Skeletal muscle cell (primary cell): ENCODE measurements around the gene CXCR5.

Experiments
- DNase-seq: peaks from one replicate; pipeline ENCODE4 v3.0.0-alpha.2; 2010; ENCODE audit warnings: low read depth
- H3K4me3 ChIP-seq: 2 replicates; pipeline ENCODE4 v1.5.1; 2011; ENCODE audit warnings: low read depth, mild to moderate bottlenecking, control low read depth, low read length, moderate library complexity

Gene CXCR5

GRCh38 chr11:118921929-118922744 is 38.4 kb downstream of the CXCR5 start:
- no peak for DNase-seq

GRCh38 chr11:118922745-118923627 is 39.3 kb downstream of the CXCR5 start:
- DNase-seq = no peak
- peak overlapping the region; percentile 100 for H3K4me3 ChIP-seq

More at GRCh38 chr11:118921929-118922744, 38.4 kb downstream of the CXCR5 start:
- peak overlapping the region; percentile 100 for H3K4me3 ChIP-seq

GRCh38 chr11:118923721-118924587 is 40.3 kb downstream of the CXCR5 start:
- H3K4me3 ChIP-seq = peak overlapping the region; percentile 100
- no peak for DNase-seq

- DNase-seq = no peak
- H3K4me3 ChIP-seq = peak overlapping the region; percentile 100
These were observed 41.2 kb downstream of the CXCR5 start for GRCh38 chr11:118924591-118925585.

- no peak for DNase-seq
These were observed 43.9 kb downstream of the CXCR5 start for GRCh38 chr11:118927554-118928100.

GRCh38 chr11:118928101-118928869 is 44.6 kb downstream of the CXCR5 start:
- H3K4me3 ChIP-seq = peak overlapping the region; percentile 66
- peak; percentile 75 for DNase-seq

More at GRCh38 chr11:118927554-118928100, 43.9 kb downstream of the CXCR5 start:
- peak overlapping the region; percentile 66 for H3K4me3 ChIP-seq

GRCh38 chr11:118928870-118929500 is 45.3 kb downstream of the CXCR5 start:
- peak overlapping the region; percentile 66 for H3K4me3 ChIP-seq
- DNase-seq = no peak

- DNase-seq = no peak
- H3K4me3 ChIP-seq = peak overlapping the region; percentile 66
These were observed 45.9 kb downstream of the CXCR5 start for GRCh38 chr11:118929501-118930093.

- H3K4me3 ChIP-seq = peak overlapping the region; percentile 66
- DNase-seq = no peak
These were observed 46.5 kb downstream of the CXCR5 start for GRCh38 chr11:118930094-118930712.

GRCh38 chr11:118931571-118931970 is 47.9 kb downstream of the CXCR5 start:
- DNase-seq = no peak
- H3K4me3 ChIP-seq = no peak overlapping the region

- no peak for DNase-seq
- H3K4me3 ChIP-seq = no peak overlapping the region
These were observed 49.8 kb downstream of the CXCR5 start for GRCh38 chr11:118933486-118933885.

- no peak for DNase-seq
- H3K4me3 ChIP-seq = no peak overlapping the region
These were observed 51.7 kb downstream of the CXCR5 start for GRCh38 chr11:118935376-118935775.

- no peak overlapping the region for H3K4me3 ChIP-seq
- no peak for DNase-seq
These were observed 55.1 kb downstream of the CXCR5 start for GRCh38 chr11:118938491-118939403.

- no peak overlapping the region for H3K4me3 ChIP-seq
- no peak for DNase-seq
These were observed 55.8 kb downstream of the CXCR5 start for GRCh38 chr11:118939404-118939915.
